ENCODE results near the gene RNF144A.

Gene RNF144A

DNA sequence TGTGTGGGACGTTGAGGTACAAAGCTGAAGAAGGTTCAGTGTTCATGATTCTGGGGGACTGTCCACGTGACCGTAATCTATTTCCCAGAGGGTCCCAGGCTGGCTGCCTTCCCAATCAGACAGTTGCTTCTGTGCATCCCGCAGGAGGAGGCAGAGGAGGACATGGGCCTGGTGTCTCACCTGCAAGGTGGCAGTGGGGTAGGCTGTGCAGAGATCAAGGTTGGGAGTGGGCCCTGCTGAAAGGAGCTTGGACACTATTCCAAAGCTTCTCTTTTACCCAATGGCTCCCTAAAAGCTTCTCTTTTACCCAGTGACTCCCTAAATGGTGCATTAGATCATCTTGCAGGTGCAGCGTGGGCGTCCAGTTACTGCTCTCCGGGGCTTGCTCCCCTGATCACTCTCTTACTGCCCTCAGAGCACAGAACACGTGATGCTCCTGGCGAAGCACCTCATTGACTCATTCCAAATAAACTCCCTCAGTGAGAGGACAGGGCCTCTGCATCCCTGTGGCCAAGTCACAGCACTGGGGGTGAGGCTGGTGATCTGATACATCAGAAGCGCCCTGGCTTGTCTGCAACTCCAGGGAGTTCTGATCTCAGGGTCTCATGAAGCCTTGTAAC lies 41.5 kb downstream of the RNF144A start:
- TF ChIP-seq, protein P1, sequence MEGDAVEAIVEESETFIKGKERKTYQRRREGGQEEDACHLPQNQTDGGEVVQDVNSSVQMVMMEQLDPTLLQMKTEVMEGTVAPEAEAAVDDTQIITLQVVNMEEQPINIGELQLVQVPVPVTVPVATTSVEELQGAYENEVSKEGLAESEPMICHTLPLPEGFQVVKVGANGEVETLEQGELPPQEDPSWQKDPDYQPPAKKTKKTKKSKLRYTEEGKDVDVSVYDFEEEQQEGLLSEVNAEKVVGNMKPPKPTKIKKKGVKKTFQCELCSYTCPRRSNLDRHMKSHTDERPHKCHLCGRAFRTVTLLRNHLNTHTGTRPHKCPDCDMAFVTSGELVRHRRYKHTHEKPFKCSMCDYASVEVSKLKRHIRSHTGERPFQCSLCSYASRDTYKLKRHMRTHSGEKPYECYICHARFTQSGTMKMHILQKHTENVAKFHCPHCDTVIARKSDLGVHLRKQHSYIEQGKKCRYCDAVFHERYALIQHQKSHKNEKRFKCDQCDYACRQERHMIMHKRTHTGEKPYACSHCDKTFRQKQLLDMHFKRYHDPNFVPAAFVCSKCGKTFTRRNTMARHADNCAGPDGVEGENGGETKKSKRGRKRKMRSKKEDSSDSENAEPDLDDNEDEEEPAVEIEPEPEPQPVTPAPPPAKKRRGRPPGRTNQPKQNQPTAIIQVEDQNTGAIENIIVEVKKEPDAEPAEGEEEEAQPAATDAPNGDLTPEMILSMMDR (IDR thresholded peaks at IDR 0.05; ENCODE audit: poor library complexity, severe bottlenecking): no peak
- no peak for DNase-seq (ENCODE audit: low spot score)
- ATAC-seq (ENCODE audit: low read depth): no peak
- H3K4me1 ChIP-seq (ENCODE audit: insufficient read depth, poor library complexity, severe bottlenecking): no peaks in the 10 kb centered on the region
- no peak overlapping the region for H3K4me3 ChIP-seq (ENCODE audit: severe bottlenecking)
- H3K36me3 ChIP-seq (ENCODE audit: low read depth): no peaks in the 10 kb centered on the region
- no peaks in the 10 kb centered on the region for H3K9me3 ChIP-seq (ENCODE audit: severe bottlenecking)
- no peak overlapping the region for H3K27ac ChIP-seq (ENCODE audit: poor library complexity, severe bottlenecking)
- no peaks in the 10 kb centered on the region for H3K27me3 ChIP-seq (ENCODE audit: insufficient read depth, poor library complexity, severe bottlenecking)

DNA sequence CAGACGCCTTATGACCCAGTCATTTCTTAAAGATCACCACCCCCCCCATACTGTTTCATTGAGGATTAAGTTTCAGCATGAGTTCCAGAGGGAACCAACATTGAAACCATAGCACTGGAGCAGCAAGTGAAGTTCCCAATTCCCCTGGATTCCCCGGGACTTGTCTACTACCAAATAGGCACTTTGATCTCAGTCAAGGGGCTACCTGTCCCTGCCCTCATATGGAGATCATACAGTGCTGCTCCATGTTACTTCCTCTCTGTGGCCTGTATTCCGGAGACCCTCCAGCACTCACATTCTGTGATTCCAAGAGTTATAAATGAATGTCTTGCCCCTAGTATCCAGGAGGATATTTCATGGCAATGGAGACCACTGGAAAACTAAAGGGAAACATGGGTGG lies 42.5 kb downstream of the RNF144A start:
- H3K4me3 ChIP-seq (ENCODE audit: severe bottlenecking): no peak overlapping the region
- no peaks in the 10 kb centered on the region for H3K27me3 ChIP-seq (ENCODE audit: insufficient read depth, poor library complexity, severe bottlenecking)
- no peaks in the 10 kb centered on the region for H3K9me3 ChIP-seq (ENCODE audit: severe bottlenecking)
- DNase-seq (ENCODE audit: low spot score) (no peak), ATAC-seq (ENCODE audit: low read depth) (no peak)
- no peak overlapping the region for H3K27ac ChIP-seq (ENCODE audit: poor library complexity, severe bottlenecking)
- H3K4me1 ChIP-seq (ENCODE audit: insufficient read depth, poor library complexity, severe bottlenecking): no peaks in the 10 kb centered on the region
- no peaks in the 10 kb centered on the region for H3K36me3 ChIP-seq (ENCODE audit: low read depth)
- TF ChIP-seq, protein P1 (IDR thresholded peaks at IDR 0.05; ENCODE audit: poor library complexity, severe bottlenecking): no peak

DNA sequence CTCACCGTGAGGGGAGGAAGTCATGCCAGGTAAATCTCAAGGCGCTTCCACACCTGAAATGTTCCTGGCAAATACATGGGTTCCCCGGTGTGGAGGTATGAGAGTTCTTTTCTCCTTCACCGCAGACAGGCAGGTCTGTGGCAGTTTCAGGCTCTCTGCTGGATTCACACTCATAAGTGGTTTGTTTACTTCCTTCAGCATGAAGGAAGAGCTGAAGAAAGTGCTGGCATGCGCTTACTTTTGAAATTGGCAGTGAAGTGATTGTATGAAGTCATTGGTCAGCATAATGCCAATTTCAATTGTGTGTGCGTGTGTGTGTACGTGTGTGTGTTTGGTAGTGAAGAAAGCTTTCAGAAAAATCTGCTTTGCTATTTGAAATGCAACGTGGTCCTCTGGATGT lies 43.4 kb downstream of the RNF144A start:
- ATAC-seq (ENCODE audit: low read depth): no peak
- Histone ChIP-seq H3K36me3 (ENCODE audit: low read depth) (no peaks in the 10 kb centered on the region), H3K4me1 (ENCODE audit: insufficient read depth, poor library complexity, severe bottlenecking) (no peaks in the 10 kb centered on the region), H3K9me3 (ENCODE audit: severe bottlenecking) (no peaks in the 10 kb centered on the region), H3K27me3 (ENCODE audit: insufficient read depth, poor library complexity, severe bottlenecking) (no peaks in the 10 kb centered on the region), H3K4me3 (ENCODE audit: severe bottlenecking) (no peak overlapping the region), H3K27ac (ENCODE audit: poor library complexity, severe bottlenecking) (no peak overlapping the region)
- TF ChIP-seq, protein P1 (IDR thresholded peaks at IDR 0.05; ENCODE audit: poor library complexity, severe bottlenecking): no peak
- DNase-seq (ENCODE audit: low spot score): no peak

DNA sequence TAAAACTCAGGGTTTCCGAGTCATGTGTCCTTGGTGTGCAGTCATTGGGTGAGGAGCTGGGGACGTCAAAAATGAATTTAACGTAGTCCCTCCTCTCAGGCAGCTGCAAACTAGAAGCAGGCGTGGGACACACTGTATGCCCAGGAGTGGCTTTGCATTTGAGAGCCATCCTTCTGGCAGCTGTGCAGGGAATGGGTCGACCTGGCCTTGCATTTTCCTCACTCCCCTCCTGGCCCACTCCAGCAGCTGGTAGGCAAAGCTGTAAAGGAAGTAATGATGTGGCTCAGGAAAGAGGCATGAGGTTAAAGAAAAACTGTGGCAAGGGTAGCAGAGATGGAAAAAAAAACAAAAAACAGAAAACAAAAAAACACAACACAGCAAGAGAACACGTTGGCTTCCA lies 46.5 kb downstream of the RNF144A start:
- Histone ChIP-seq H3K36me3 (ENCODE audit: low read depth) (no peaks in the 10 kb centered on the region), H3K27ac (ENCODE audit: poor library complexity, severe bottlenecking) (no peak overlapping the region), H3K9me3 (ENCODE audit: severe bottlenecking) (no peaks in the 10 kb centered on the region), H3K4me1 (ENCODE audit: insufficient read depth, poor library complexity, severe bottlenecking) (no peaks in the 10 kb centered on the region), H3K4me3 (ENCODE audit: severe bottlenecking) (no peak overlapping the region), H3K27me3 (ENCODE audit: insufficient read depth, poor library complexity, severe bottlenecking) (no peaks in the 10 kb centered on the region)
- ATAC-seq (ENCODE audit: low read depth): no peak
- TF ChIP-seq, protein P1 (IDR thresholded peaks at IDR 0.05; ENCODE audit: poor library complexity, severe bottlenecking): no peak
- DNase-seq (ENCODE audit: low spot score): no peak

DNA sequence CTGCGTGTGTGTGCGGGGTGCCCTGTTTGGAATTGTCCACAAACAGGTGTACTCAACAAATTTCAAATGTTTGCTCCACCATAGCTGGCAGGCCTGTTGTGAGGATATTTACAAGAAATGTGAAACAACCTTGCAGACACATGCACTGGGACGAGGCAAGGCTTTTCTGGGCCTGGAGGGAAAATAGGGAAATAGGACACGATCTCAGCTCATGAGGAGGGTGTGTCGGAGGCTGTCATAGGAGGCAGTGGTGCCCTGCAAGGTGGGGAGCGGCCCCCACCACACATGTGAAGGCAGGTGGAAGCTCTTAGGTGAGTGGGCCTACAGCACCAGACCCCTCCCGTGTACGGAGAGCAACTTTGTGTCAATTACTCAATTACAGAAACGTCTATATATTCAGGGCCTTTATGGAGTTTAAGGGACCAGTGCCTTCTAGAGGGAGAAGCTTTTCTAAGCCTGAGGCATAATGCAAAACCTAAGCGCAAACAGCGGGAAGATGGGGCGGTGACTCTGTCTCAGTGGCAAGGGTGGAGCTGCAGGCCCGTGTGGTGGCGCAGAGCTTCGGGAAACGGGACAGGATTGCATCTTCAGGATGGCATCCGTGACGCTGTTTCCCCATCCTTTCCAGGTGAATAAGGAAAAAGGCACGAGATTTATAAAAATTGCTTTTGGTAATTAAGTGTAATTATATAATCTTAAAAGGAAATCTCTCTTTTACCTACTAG lies 48.0 kb downstream of the RNF144A start:
- Histone ChIP-seq H3K4me1 (ENCODE audit: insufficient read depth, poor library complexity, severe bottlenecking) (no peaks in the 10 kb centered on the region), H3K4me3 (ENCODE audit: severe bottlenecking) (no peak overlapping the region), H3K36me3 (ENCODE audit: low read depth) (no peaks in the 10 kb centered on the region), H3K27ac (ENCODE audit: poor library complexity, severe bottlenecking) (no peak overlapping the region), H3K9me3 (ENCODE audit: severe bottlenecking) (no peaks in the 10 kb centered on the region), H3K27me3 (ENCODE audit: insufficient read depth, poor library complexity, severe bottlenecking) (no peaks in the 10 kb centered on the region)
- DNase-seq (ENCODE audit: low spot score) (no peak), ATAC-seq (ENCODE audit: low read depth) (no peak)
- TF ChIP-seq, protein P1 (IDR thresholded peaks at IDR 0.05; ENCODE audit: poor library complexity, severe bottlenecking): no peak
